GM12892 (cell line): ENCODE measurements around the gene NDUFV2.
"Not testable (repeated sequence)": the region's sequence is repeated elsewhere in the genome, so short reads cannot be mapped to it uniquely, and the experiment has no call there.

Experiments
- DNase-seq: peaks from one replicate; pipeline ENCODE4 v3.0.0; 2011; ENCODE audit not compliant: insufficient read length
- FAIRE-seq: peaks from 2 replicates; lab custom pipeline; 2011; peaks lifted over from hg19 to GRCh38; lab: Jason Lieb, UNC
- POLR2A ChIP-seq: IDR thresholded peaks from 2 replicates; pipeline ENCODE4 v1.6.1; 2011; ENCODE audit warnings: low read depth, low read length, control low read depth
- POLR2AphosphoS5 ChIP-seq: IDR thresholded peaks from 2 replicates; pipeline ENCODE4 v1.6.1; 2011; ENCODE audit warnings: low read depth, low read length, control low read depth
- TAF1 ChIP-seq: IDR thresholded peaks from 2 replicates; pipeline ENCODE4 v1.6.1; 2011; ENCODE audit warnings: low read depth, mild to moderate bottlenecking, control low read depth, low read length, borderline replicate concordance

Gene NDUFV2

GRCh38 chr18:9092665-9093064, 9.8 kb upstream of the NDUFV2 start:
- DNase-seq (no peak), FAIRE-seq (no peak)
- no peak for TF ChIP-seq POLR2AphosphoS5
- no peak for TF ChIP-seq TAF1
- no peak for TF ChIP-seq POLR2A

- not testable (repeated sequence) for DNase-seq, FAIRE-seq
These were observed 9.4 kb upstream of the NDUFV2 start for GRCh38 chr18:9093109-9093508.

- FAIRE-seq (peak; percentile 38), DNase-seq (no peak)
- TF ChIP-seq TAF1 (no peak), POLR2A (no peak), POLR2AphosphoS5 (no peak)
These were observed 7.9 kb upstream of the NDUFV2 start for GRCh38 chr18:9094307-9095226.

- TF ChIP-seq POLR2AphosphoS5, result peak; percentile 67; the same call in 1 of the 2 replicates
- TF ChIP-seq TAF1, result no peak
- peak; percentile 64; the same call in 1 of the 2 replicates for TF ChIP-seq POLR2A
- peak; percentile 96 for FAIRE-seq
- no peak for DNase-seq
These were observed 7.0 kb upstream of the NDUFV2 start for GRCh38 chr18:9095297-9096006.

- FAIRE-seq (no peak), DNase-seq (no peak)
- TF ChIP-seq TAF1, result no peak
- no peak for TF ChIP-seq POLR2AphosphoS5
- TF ChIP-seq POLR2A, result no peak
These were observed 6.5 kb upstream of the NDUFV2 start for GRCh38 chr18:9096007-9096371.

GRCh38 chr18:9096685-9097084, 5.8 kb upstream of the NDUFV2 start:
- DNase-seq (no peak), FAIRE-seq (no peak)
- no peak for TF ChIP-seq POLR2A
- no peak for TF ChIP-seq POLR2AphosphoS5
- TF ChIP-seq TAF1, result no peak

- FAIRE-seq (no peak), DNase-seq (no peak)
- no peak for TF ChIP-seq POLR2AphosphoS5
- TF ChIP-seq POLR2A, result no peak
- TF ChIP-seq TAF1, result no peak
These were observed 5.2 kb upstream of the NDUFV2 start for GRCh38 chr18:9097349-9097748.

- DNase-seq (no peak), FAIRE-seq (no peak)
- TF ChIP-seq POLR2A (no peak), TAF1 (no peak), POLR2AphosphoS5 (no peak)
These were observed 1.7 kb upstream of the NDUFV2 start for GRCh38 chr18:9100796-9101195.

GRCh38 chr18:9101730-9102507, 580 bp upstream of the NDUFV2 start:
- FAIRE-seq, result peak; percentile 78
- peak; percentile 25 for DNase-seq

GRCh38 chr18:9103376-9103873, 926 bp downstream of the NDUFV2 start:
- peak; percentile 77 for FAIRE-seq
- no peak for TF ChIP-seq POLR2AphosphoS5
- no peak for TF ChIP-seq POLR2A
- TF ChIP-seq TAF1, result no peak
- DNase-seq, result no peak

More at GRCh38 chr18:9101730-9102507, 580 bp upstream of the NDUFV2 start:
- TF ChIP-seq POLR2AphosphoS5 (no peak; the same call in 1 of the 2 replicates), TAF1 (no peak), POLR2A (no peak)
